Liver (tissue), 3 donors: Measurements from ENCODE around the gene FGF14.

ENCODE experiments used
- SP1 ChIP-seq: IDR thresholded peaks from 2 replicates; pipeline ENCODE4 v1.6.1; 2018; ENCODE audit warnings: antibody characterized with exemption, mild to moderate bottlenecking
- YY1 ChIP-seq: IDR thresholded peaks from 2 replicates; pipeline ENCODE4 v1.6.1; 2016; ENCODE audit warnings: antibody characterized with exemption, mild to moderate bottlenecking
- TF ChIP-seq, protein P1 (sequence below): fragments of 150-350 bp; IDR thresholded peaks from 2 replicates; pipeline ENCODE4 v1.5.1; 2017; ENCODE audit warnings: improper control_type of control experiment, low read depth, low read length; ENCODE audit not compliant: missing input control
- donor health status: healthy.
- donor health status: healthy.

DNA sequence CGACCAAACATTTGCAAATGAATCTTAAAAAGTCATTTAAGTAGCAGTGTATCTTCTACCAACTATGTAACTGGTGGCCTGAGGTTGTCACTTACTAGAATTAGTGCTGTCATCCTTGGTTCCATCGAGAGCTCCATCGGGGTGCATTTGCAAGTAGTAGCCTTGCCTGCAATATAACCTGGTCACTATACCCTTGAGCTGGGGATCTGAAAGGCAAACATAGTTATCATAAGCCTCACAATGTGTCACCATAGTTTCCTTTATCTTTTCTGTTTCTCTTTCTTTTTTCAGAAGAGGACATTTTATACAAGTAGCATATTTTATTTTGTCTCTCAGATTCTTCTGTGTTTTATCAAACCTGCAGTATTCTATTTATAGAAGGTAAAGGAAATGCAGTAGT, 526.8 kb downstream of the FGF14 start:
- TF ChIP-seq, protein P1, sequence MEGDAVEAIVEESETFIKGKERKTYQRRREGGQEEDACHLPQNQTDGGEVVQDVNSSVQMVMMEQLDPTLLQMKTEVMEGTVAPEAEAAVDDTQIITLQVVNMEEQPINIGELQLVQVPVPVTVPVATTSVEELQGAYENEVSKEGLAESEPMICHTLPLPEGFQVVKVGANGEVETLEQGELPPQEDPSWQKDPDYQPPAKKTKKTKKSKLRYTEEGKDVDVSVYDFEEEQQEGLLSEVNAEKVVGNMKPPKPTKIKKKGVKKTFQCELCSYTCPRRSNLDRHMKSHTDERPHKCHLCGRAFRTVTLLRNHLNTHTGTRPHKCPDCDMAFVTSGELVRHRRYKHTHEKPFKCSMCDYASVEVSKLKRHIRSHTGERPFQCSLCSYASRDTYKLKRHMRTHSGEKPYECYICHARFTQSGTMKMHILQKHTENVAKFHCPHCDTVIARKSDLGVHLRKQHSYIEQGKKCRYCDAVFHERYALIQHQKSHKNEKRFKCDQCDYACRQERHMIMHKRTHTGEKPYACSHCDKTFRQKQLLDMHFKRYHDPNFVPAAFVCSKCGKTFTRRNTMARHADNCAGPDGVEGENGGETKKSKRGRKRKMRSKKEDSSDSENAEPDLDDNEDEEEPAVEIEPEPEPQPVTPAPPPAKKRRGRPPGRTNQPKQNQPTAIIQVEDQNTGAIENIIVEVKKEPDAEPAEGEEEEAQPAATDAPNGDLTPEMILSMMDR, result no peak
- TF ChIP-seq YY1 (no peak), SP1 (no peak)
